Spleen (tissue), 7 donors: ENCODE results near the gene RYR3.

ENCODE experiments used
- CTCF ChIP-seq, 11 experiments: fragments of 200-600 bp in 7 of 11; fragments of 450-650 bp in 4 of 11; sonication (generic) in 4 of 11; IDR thresholded peaks in 8 of 11; conservative IDR thresholded peaks in 3 of 11; 1 replicate in 7 of 11; 2 replicates in 4 of 11; pipeline versions ENCODE4 v1.4.0 to v1.8.0; 2016 to 2021; ENCODE audit warnings: antibody characterized with exemption in 11 of 11, inconsistent platforms in 4 of 11, mild to moderate bottlenecking in 1 of 11
- POLR2A ChIP-seq, 3 donors: fragments of 450-650 bp; IDR thresholded peaks; one replicate each; pipeline ENCODE4 v1.5.1; 2017; ENCODE audit warnings: antibody characterized with exemption in 3 of 3, mild to moderate bottlenecking in 1 of 3
- POLR2AphosphoS5 ChIP-seq, 3 donors: sonication (generic); formaldehyde crosslinking; IDR thresholded peaks; one replicate each; pipeline ENCODE4 v1.5.1; 2017; ENCODE audit warnings: antibody characterized with exemption in 3 of 3
- donor health status: DM: no; HTN: no; CAD: no; lungs with moderate emphysema.
- donor health status: DM: no; HTN: no; CAD: no.
- donor health status: DM: no; HTN: no; CAD: no.

GRCh38 chr15:33859992-33860545, 549.3 kb downstream of the RYR3 start:
- TF ChIP-seq CTCF (IDR thresholded peaks at IDR 0.05 in 8 of 11, conservative IDR thresholded peaks at IDR 0.05 in 3 of 11) = no peak
- no peak for TF ChIP-seq POLR2AphosphoS5 (IDR thresholded peaks at IDR 0.05)
- no peak for TF ChIP-seq POLR2A (IDR thresholded peaks at IDR 0.05)
